GM19239 (cell line): ENCODE results near the gene GPX4.

Experiments used
- DNase-seq: peaks from one replicate; pipeline ENCODE4 v3.0.0; 2011; ENCODE audit warnings: low spot score; ENCODE audit not compliant: insufficient read length
- FAIRE-seq: peaks from 2 replicates; lab custom pipeline; 2011; peaks lifted over from hg19 to GRCh38; lab: Jason Lieb, UNC

Gene GPX4

DNA sequence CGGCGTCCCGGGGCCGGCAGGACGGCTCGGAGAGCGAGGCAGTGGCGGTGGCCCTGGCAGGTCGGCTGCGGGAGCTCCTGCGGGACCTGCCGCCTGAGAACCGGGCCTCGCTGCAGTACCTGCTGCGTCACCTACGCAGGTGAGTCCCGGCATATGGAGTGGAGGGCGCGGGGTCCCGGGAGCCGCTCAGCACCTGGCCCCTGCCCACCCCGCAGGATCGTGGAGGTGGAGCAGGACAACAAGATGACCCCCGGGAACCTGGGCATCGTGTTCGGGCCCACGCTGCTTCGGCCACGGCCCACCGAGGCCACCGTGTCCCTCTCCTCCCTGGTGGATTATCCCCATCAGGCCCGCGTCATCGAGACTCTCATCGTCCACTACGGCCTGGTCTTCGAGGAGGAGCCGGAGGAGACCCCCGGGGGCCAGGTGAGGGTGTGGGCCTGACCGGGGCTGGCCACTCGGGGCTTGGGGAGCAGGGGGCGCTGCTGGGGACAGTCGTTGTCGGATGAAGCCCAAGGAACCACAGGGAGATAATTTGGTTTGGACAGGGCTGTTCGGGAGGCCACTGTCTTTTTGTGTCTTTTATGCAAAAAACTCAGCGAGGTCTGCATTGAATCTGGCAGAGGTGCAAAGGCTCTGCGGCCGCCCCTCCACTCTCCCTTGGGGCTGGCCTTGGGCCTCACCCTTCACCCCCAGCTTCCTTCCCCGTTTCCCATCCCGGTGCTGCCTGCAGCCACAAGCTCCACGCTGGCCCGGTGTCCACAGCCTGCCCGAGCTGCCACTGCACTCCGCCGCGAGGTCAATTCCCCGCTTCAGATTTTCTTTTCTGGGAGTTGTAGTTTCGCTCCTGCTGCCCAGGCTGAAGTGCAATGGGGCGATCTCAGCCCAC, 20.6 kb upstream of the GPX4 start:
- FAIRE-seq (no peak), DNase-seq (no peak)

GRCh38 chr19:1084024-1084868, 19.5 kb upstream of the GPX4 start:
- DNase-seq (no peak), FAIRE-seq (peak; percentile 81)

- FAIRE-seq: no peak
Observed at GRCh38 chr19:1085053-1085658, 18.6 kb upstream of the GPX4 start.

DNA sequence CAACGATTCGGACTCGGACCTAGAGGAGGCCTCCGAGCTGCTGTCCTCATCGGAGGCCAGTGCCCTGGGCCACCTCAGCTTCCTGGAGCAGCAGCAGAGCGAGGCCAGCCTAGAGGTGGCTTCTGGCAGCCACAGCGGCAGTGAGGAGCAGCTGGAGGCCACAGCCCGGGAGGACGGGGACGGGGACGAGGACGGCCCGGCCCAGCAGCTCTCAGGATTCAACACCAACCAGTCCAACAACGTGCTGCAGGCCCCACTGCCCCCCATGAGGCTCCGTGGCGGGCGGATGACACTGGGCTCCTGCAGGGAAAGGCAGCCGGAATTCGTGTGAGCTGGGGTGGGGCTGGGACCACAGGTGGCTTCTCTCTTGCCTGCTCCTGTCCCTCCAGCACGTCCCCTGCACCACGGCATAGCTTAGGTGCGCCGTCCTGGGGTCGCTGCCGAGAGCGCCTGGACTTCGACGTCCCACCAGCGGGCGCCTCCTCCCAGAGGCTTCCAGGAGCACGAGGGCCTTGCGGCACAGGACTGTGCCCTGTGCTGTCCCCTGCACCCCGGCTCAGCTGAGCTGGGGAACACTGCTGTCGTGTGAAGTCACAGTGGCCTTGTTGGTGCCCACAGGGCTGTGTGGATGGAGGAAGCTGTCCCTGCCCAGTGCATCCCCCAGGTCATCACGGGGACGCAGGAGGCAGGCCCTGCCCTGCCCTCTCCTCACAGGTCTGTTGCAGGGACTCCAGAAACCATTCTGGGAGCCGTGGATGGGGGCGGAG, 17.9 kb upstream of the GPX4 start:
- FAIRE-seq: no peak

More at GRCh38 chr19:1085053-1085658, 18.6 kb upstream of the GPX4 start:
- no peak for DNase-seq

GRCh38 chr19:1086613-1087012, 17.2 kb upstream of the GPX4 start:
- DNase-seq (no peak), FAIRE-seq (no peak)

More for the DNA sequence above, 17.9 kb upstream of the GPX4 start:
- DNase-seq: no peak

DNA sequence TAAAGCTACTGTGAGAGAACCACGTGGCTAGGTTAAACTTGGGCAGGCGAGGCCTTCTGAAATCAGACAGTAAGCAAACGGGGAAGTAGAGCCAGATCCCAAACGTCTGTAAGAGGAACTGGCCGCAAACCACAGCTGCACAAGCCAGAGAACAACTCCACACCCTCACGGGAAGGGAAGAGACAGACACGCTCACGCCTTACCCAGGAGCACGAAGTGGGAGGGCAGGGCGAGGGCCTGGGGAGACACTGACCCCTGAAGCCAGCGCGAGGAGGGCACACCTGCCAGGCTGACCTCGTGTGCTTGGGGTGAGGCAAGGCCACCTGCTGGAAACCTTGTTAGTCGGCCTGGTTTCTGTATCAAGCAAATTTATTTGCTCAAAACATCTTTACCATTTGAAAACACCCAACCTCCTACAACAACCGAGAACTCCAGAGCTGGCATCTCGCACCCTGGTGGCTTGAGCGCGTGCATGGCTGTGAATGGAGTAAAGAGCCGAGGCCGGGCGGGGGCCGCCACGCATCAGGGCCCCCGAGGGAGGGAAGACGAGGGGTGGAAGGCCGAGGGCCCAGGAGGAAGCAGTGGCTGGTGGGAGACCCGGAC, 15.9 kb upstream of the GPX4 start:
- peak; percentile 90 for FAIRE-seq
- no peak for DNase-seq

- DNase-seq: no peak
- FAIRE-seq: no peak
Observed at GRCh38 chr19:1088416-1089010, 15.3 kb upstream of the GPX4 start.

- DNase-seq (no peak), FAIRE-seq (no peak)
Observed at GRCh38 chr19:1089126-1089771, 14.5 kb upstream of the GPX4 start.

- FAIRE-seq (no peak), DNase-seq (no peak)
Observed at GRCh38 chr19:1089891-1090290, 13.9 kb upstream of the GPX4 start.

DNA sequence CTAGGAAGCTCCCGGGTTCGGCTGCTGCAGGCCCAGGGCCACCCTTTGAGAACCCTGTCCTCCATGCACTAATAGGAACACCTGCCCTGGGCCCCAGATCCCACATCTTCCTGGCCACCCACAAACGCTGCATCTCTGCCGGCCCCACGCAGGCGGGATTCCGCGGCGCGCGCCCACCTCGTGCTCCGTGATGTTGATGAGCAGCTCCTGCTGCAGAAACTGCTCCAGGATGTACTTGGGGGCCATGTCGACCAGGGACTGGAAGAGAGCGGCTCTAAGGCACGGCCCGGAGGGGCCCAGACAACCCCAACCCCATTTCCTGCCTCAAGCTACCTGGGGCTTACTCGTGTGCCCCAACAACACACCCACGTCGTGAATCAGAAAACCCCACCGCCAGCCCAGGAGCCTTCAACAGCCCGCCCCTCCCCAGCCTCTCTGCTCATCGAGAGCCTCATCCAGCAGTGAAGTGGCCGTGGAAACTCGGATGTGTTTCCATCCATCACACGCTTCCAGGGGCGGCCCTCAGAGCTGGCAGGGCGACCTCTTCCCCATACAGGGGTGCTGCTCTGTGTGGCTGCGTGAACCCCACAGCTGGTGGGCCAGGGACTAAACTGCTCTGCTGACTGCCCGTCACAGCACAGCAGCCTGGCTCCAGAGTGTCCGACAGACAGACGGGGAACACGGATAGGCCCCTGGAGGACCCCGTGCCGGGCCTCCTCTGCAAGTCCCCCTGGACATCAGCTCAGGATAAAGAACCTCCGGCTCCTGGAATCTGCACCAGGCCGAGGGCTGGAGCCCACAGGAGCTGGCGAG, 12.9 kb upstream of the GPX4 start:
- FAIRE-seq (no peak), DNase-seq (no peak)

- FAIRE-seq (no peak), DNase-seq (no peak)
Observed at GRCh38 chr19:1091544-1092175, 12.1 kb upstream of the GPX4 start.

GRCh38 chr19:1093330-1093729, 10.5 kb upstream of the GPX4 start:
- no peak for DNase-seq
- no peak for FAIRE-seq

DNA sequence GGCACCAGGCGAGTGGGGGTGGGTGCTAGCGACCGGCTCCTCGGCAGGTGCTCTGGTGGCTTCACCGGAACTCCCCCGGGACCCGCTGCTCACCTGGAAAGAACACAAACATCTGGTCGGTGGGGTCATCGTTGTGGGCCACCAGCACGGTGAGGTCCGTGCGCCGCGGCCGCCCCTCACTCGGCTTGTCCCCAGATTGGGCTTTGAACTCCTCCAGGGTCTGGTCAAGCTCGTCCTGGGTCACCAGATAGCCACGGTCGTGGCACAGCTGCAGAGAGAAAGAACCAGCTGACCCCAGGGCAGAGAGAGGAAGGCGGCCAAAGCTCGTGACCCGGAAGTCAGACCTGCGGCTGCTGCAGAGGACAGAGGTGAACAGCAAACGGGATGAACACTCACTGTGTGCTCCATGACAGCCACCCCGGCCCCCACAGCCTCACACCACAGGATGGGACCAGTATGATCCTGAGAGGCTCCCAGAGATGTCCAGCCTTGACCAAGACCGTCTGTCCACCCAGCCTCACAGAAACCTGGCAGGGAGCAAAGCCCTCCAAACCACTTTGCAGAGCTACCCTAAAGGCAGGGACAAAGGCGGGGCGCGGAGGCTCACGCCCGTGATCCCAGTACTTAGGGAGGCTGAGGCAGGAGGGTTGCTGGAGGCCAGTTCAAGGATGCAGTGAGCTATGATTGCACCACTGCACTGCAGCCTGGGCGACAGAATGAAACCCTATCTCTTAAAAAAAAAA, 9.8 kb upstream of the GPX4 start:
- no peak for DNase-seq
- no peak for FAIRE-seq

DNA sequence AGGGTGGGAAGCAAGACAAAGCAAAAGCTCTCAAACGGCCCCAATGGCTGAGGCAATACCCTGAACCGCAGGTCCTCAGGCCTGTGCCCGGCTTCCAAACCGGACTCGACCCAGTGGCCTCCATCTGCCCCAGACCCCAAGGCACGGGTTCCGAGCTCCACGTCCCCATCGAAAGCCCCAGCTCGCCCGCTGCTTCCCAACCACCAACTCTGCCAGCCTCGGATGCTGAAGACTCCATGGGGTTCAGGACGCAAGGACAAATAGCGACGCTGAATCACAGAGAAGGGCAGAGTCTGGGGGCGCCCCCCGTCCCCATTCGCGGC, 9.2 kb upstream of the GPX4 start:
- FAIRE-seq: no peak
- DNase-seq: no peak

DNA sequence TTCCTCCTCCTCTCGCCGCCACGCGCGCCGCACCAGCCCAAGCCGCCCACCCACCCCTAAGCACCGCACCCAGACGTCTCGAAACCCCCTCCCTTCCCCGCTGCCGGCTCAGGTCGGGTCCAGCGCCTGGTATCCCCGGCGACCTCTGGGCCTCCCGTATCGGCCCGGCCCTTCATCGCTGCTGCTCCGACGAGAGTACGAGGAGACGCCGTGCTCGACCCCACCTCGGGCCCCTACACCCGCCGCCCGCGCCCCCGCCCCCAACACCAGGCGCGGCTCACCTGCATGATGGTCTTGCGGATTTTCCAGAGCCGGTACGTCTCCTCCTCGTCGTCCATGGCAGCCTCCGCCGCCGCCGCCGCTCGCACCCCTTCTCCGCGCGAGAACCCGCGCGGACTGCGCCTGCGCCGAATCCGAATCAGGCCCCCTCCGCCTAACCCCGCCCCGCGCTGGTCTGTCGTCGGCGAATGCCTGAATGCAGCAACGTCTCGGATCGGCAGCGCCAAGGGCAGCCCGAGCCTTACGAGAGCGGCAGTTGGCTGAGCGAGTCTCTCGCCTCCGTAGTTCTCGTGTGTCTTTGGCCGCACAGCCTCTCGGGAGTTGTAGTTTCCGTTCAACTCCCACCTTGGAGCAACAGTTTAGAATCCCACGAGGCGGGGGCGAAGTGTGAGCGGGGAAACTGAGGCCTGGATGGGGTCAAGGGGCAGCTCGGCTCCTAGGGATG, 8.7 kb upstream of the GPX4 start, which contains the start of gene POLR2E:
Gene POLR2E, minus strand, starts transcription at position 398 of the 724 bp plus-strand sequence. Its CDS starts 60 bp downstream, at position 338.
- DNase-seq: peak; percentile 98
- peak; percentile 99 for FAIRE-seq

DNA sequence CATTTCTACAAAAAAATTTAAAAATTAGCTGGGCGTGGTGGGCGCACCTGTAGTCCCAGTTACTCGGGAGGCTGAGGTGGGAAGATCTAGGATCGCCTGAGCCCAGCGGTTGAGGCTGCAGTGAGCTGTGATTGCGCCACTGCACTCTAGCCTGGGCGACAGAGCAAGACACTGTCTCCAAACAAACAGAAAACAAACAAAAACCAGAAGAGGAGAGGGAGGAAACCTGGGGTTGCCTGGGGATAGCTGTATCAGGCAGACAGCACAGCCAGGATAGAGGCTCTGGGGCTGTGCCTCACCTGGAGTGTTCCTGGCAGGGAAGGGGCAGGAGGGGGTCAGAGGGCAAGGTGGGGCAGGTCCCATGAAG, 6.0 kb upstream of the GPX4 start:
- FAIRE-seq: no peak
- DNase-seq: no peak
